ENCODE measurements around the gene HSPG2.

- TF ChIP-seq EZH2 (IDR thresholded peaks at IDR 0.05; ENCODE audit: borderline replicate concordance, low read length): no peak
- no peak for TF ChIP-seq CTCF (IDR thresholded peaks at IDR 0.05; ENCODE audit: low read length)
Observed at GRCh38 chr1:21896652-21897532, 40.2 kb downstream of the HSPG2 start.

All from OCI-LY1 (cell line).